ENCODE results near the gene KRTAP10-2. TPM values are rescaled to one million over a fixed set of nuclear protein-coding genes. Genes with fewer than 3 reads are reported as not detected.
A peak's percentile ranks its signal among the peaks of the same experiment; 100 is the strongest.

The KRTAP10-2 gene
- total RNA-seq, 8 experiments from 2014 or later, result 0.17 to 1.1 (median 0.47) TPM; not detected in 4

GRCh38 chr21:44529011-44529421 is 22.3 kb downstream of the KRTAP10-2 start:
- ATAC-seq (replicated peaks in 6 of 8), result no peak
- no peak overlapping the region for H3K4me3 ChIP-seq
- in situ Hi-C loops (cut with MboI; ENCODE audit: low pct_unique_long_range_greater_than_20kb in 2 of 9, low sequenced_read_pairs in 9 of 9, unreplicated experiment in 9 of 9), result no loop called here
- H3K4me1 ChIP-seq (replicated peaks in 1 of 2), result no peaks in the 10 kb centered on the region
- WGBS, 10 experiments, result 0 to 100% (median 81%) methylated on average over 1 to 6 of the region's 17 CpGs; no CpG with 5 or more reads in 5 of the 10 experiments
- H3K27ac ChIP-seq, result no peak overlapping the region

- no peaks in the 10 kb centered on the region for H3K4me1 ChIP-seq (replicated peaks in 1 of 2)
- H3K27ac ChIP-seq, result no peak overlapping the region
- in situ Hi-C loops (cut with MboI; ENCODE audit: low pct_unique_long_range_greater_than_20kb in 2 of 9, low sequenced_read_pairs in 9 of 9, unreplicated experiment in 9 of 9), result no loop called here
- ATAC-seq (replicated peaks in 6 of 8), result no peak
- H3K4me3 ChIP-seq, result no peak overlapping the region
- WGBS, 10 experiments, result 17 to 100% (median 84%) methylated on average over 1 to 6 of the region's 10 CpGs; no CpG with 5 or more reads in 3 of the 10 experiments
These were observed 22.7 kb downstream of the KRTAP10-2 start for GRCh38 chr21:44528634-44528995.

GRCh38 chr21:44527983-44528633 is 23.2 kb downstream of the KRTAP10-2 start:
- in situ Hi-C loops (cut with MboI; ENCODE audit: low pct_unique_long_range_greater_than_20kb in 2 of 9, low sequenced_read_pairs in 9 of 9, unreplicated experiment in 9 of 9), result no loop called here
- Histone ChIP-seq H3K4me1 (replicated peaks in 1 of 2) (no peaks in the 10 kb centered on the region), H3K4me3 (no peak overlapping the region), H3K27ac (no peak overlapping the region)
- ATAC-seq (replicated peaks in 6 of 8), result no peak
- 0 to 100% (median 92%) methylated on average over 2 to 7 of the region's 18 CpGs; no CpG with 5 or more reads in 5 of the 10 experiments for WGBS, 10 experiments

- H3K4me3 ChIP-seq, result no peak overlapping the region
- ATAC-seq (replicated peaks in 6 of 8), result no peak
- no peak overlapping the region for H3K27ac ChIP-seq
- WGBS, 10 experiments, result 23 to 95% (median 73%) methylated on average over 2 to 17 of the region's 37 CpGs; no CpG with 5 or more reads in 2 of the 10 experiments
- in situ Hi-C loops (cut with MboI; ENCODE audit: low pct_unique_long_range_greater_than_20kb in 2 of 9, low sequenced_read_pairs in 9 of 9, unreplicated experiment in 9 of 9), result no loop called here
- no peaks in the 10 kb centered on the region for H3K4me1 ChIP-seq (replicated peaks in 1 of 2)
These were observed 23.9 kb downstream of the KRTAP10-2 start for GRCh38 chr21:44527156-44527982.

GRCh38 chr21:44526096-44526997 is 25.0 kb downstream of the KRTAP10-2 start:
- no peak overlapping the region for H3K27ac ChIP-seq
- H3K4me1 ChIP-seq (replicated peaks in 1 of 2), result no peaks in the 10 kb centered on the region
- H3K4me3 ChIP-seq, result no peak overlapping the region
- in situ Hi-C loops (cut with MboI; ENCODE audit: low pct_unique_long_range_greater_than_20kb in 2 of 9, low sequenced_read_pairs in 9 of 9, unreplicated experiment in 9 of 9), result no loop called here
- 36 to 94% (median 79%) methylated on average over 1 to 9 of the region's 12 CpGs; no CpG with 5 or more reads in 1 of the 10 experiments for WGBS, 10 experiments
- no peak for ATAC-seq (replicated peaks in 6 of 8)

- Histone ChIP-seq H3K4me3 (no peak overlapping the region), H3K27ac (no peak overlapping the region), H3K4me1 (replicated peaks in 1 of 2) (no peaks in the 10 kb centered on the region)
- 31 to 95% (median 81%) methylated on average over 4 to 14 of the region's 20 CpGs; no CpG with 5 or more reads in 4 of the 10 experiments for WGBS, 10 experiments
- in situ Hi-C loops (cut with MboI; ENCODE audit: low pct_unique_long_range_greater_than_20kb in 2 of 9, low sequenced_read_pairs in 9 of 9, unreplicated experiment in 9 of 9), result no loop called here
- no peak for ATAC-seq (replicated peaks in 6 of 8)
These were observed 25.8 kb downstream of the KRTAP10-2 start for GRCh38 chr21:44525391-44526095.

GRCh38 chr21:44524414-44525371 is 26.6 kb downstream of the KRTAP10-2 start:
- WGBS, 10 experiments, result 0 to 61% (median 50%) methylated on average over 1 to 2 of the region's 2 CpGs; no CpG with 5 or more reads in 4 of the 10 experiments
- Histone ChIP-seq H3K4me1 (replicated peaks in 1 of 2) (no peaks in the 10 kb centered on the region), H3K27ac (no peak overlapping the region), H3K4me3 (no peak overlapping the region)
- in situ Hi-C loops (cut with MboI; ENCODE audit: low pct_unique_long_range_greater_than_20kb in 2 of 9, low sequenced_read_pairs in 9 of 9, unreplicated experiment in 9 of 9), result loop anchor here in 4 of 9 experiments (25.0 kb wide), 1 partner anchor 263 kb away; no protein-coding TSS in a partner anchor
- ATAC-seq (replicated peaks in 6 of 8), result no peak

GRCh38 chr21:44523567-44524413 is 27.5 kb downstream of the KRTAP10-2 start:
- WGBS, 10 experiments, result 0 to 80% (median 63%) methylated on average over 1 of the region's 1 CpG; no CpG with 5 or more reads in 6 of the 10 experiments
- Histone ChIP-seq H3K4me1 (replicated peaks in 1 of 2) (peaks cover 0 to under 1% of the 10 kb centered on the region in 2 donors), H3K27ac (no peak overlapping the region), H3K4me3 (no peak overlapping the region)
- no peak for ATAC-seq (replicated peaks in 6 of 8)
- in situ Hi-C loops (cut with MboI; ENCODE audit: low pct_unique_long_range_greater_than_20kb in 2 of 9, low sequenced_read_pairs in 9 of 9, unreplicated experiment in 9 of 9), result loop anchor here in 4 of 9 experiments (25.0 kb wide), 1 partner anchor 264 kb away; no protein-coding TSS in a partner anchor

- in situ Hi-C loops (cut with MboI; ENCODE audit: low pct_unique_long_range_greater_than_20kb in 2 of 9, low sequenced_read_pairs in 9 of 9, unreplicated experiment in 9 of 9), result loop anchor here in 4 of 9 experiments (25.0 kb wide), 1 partner anchor 265 kb away; no protein-coding TSS in a partner anchor
- ATAC-seq (replicated peaks in 6 of 8), result no peak
- H3K4me3 ChIP-seq, result no peak overlapping the region
- H3K27ac ChIP-seq, result no peak overlapping the region
- no CpG with 5 or more reads among the region's 1 CpG for WGBS, 10 experiments
- H3K4me1 ChIP-seq (replicated peaks in 1 of 2), result peaks cover 0 to 5% of the 10 kb centered on the region in 2 donors
These were observed 28.5 kb downstream of the KRTAP10-2 start for GRCh38 chr21:44522753-44523204.

GRCh38 chr21:44521928-44522752 is 29.2 kb downstream of the KRTAP10-2 start:
- H3K4me3 ChIP-seq, result no peak overlapping the region
- WGBS, 10 experiments, result 80 to 88% methylated on average over 2 to 10 of the region's 33 CpGs; no CpG with 5 or more reads in 8 of the 10 experiments
- H3K27ac ChIP-seq, result no peak overlapping the region
- H3K4me1 ChIP-seq (replicated peaks in 1 of 2), result peaks cover 0 to 5% of the 10 kb centered on the region in 2 donors
- in situ Hi-C loops (cut with MboI; ENCODE audit: low pct_unique_long_range_greater_than_20kb in 2 of 9, low sequenced_read_pairs in 9 of 9, unreplicated experiment in 9 of 9), result loop anchor here in 4 of 9 experiments (25.0 kb wide), 1 partner anchor 265 kb away; no protein-coding TSS in a partner anchor
- peak in 1 of 8 experiments; percentile 24 for ATAC-seq (replicated peaks in 6 of 8)

All from motor neuron (in vitro differentiated cells).